Measurements from ENCODE around the gene ZNF446.

The ZNF446 gene

GRCh38 chr19:58515259-58515658 is 39.1 kb downstream of the ZNF446 start:
- peaks cover 9% of the 10 kb centered on the region for H3K36me3 ChIP-seq (ENCODE audit: control insufficient read depth, insufficient read depth, low read length)
- TF ChIP-seq CTCF (IDR thresholded peaks at IDR 0.05; ENCODE audit: insufficient read depth, low read length, poor library complexity, severe bottlenecking): no peak
- no peaks in the 10 kb centered on the region for H3K27me3 ChIP-seq (replicated peaks; ENCODE audit: control insufficient read depth, insufficient read depth, low read length)
- H3K4me3 ChIP-seq (replicated peaks; ENCODE audit: low read depth, low read length): no peak overlapping the region
- DNase-seq (ENCODE audit: extremely low read depth, insufficient read length): no peak

GRCh38 chr19:58516246-58516836 is 40.2 kb downstream of the ZNF446 start:
- peaks cover 9% of the 10 kb centered on the region for H3K36me3 ChIP-seq (ENCODE audit: control insufficient read depth, insufficient read depth, low read length)
- DNase-seq (ENCODE audit: extremely low read depth, insufficient read length): no peak
- no peak overlapping the region for H3K4me3 ChIP-seq (replicated peaks; ENCODE audit: low read depth, low read length)
- H3K27me3 ChIP-seq (replicated peaks; ENCODE audit: control insufficient read depth, insufficient read depth, low read length): no peaks in the 10 kb centered on the region
- TF ChIP-seq CTCF (IDR thresholded peaks at IDR 0.05; ENCODE audit: insufficient read depth, low read length, poor library complexity, severe bottlenecking): no peak

GRCh38 chr19:58516964-58517833 is 41.0 kb downstream of the ZNF446 start:
- no peak for TF ChIP-seq CTCF (IDR thresholded peaks at IDR 0.05; ENCODE audit: insufficient read depth, low read length, poor library complexity, severe bottlenecking)
- H3K4me3 ChIP-seq (replicated peaks; ENCODE audit: low read depth, low read length): no peak overlapping the region
- peaks cover 9% of the 10 kb centered on the region for H3K36me3 ChIP-seq (ENCODE audit: control insufficient read depth, insufficient read depth, low read length)
- no peak for DNase-seq (ENCODE audit: extremely low read depth, insufficient read length)
- no peaks in the 10 kb centered on the region for H3K27me3 ChIP-seq (replicated peaks; ENCODE audit: control insufficient read depth, insufficient read depth, low read length)

- Histone ChIP-seq H3K4me3 (replicated peaks; ENCODE audit: low read depth, low read length) (peak overlapping the region; percentile 84), H3K36me3 (ENCODE audit: control insufficient read depth, insufficient read depth, low read length) (peaks cover 9% of the 10 kb centered on the region), H3K27me3 (replicated peaks; ENCODE audit: control insufficient read depth, insufficient read depth, low read length) (no peaks in the 10 kb centered on the region)
- DNase-seq (ENCODE audit: extremely low read depth, insufficient read length): no peak
- TF ChIP-seq CTCF (IDR thresholded peaks at IDR 0.05; ENCODE audit: insufficient read depth, low read length, poor library complexity, severe bottlenecking): no peak
Observed at GRCh38 chr19:58518256-58519086, 42.3 kb downstream of the ZNF446 start.

- DNase-seq (ENCODE audit: extremely low read depth, insufficient read length): no peak
- Histone ChIP-seq H3K4me3 (replicated peaks; ENCODE audit: low read depth, low read length) (peak overlapping the region; percentile 84), H3K27me3 (replicated peaks; ENCODE audit: control insufficient read depth, insufficient read depth, low read length) (no peaks in the 10 kb centered on the region), H3K36me3 (ENCODE audit: control insufficient read depth, insufficient read depth, low read length) (peaks cover 9% of the 10 kb centered on the region)
- peak; percentile 49 for TF ChIP-seq CTCF (IDR thresholded peaks at IDR 0.05; ENCODE audit: insufficient read depth, low read length, poor library complexity, severe bottlenecking)
Observed at GRCh38 chr19:58519087-58519354, 42.9 kb downstream of the ZNF446 start.
